H1 (cell line): ENCODE data around the gene DLAT. TPM values are rescaled to one million over a fixed set of nuclear protein-coding genes. Genes with fewer than 3 reads are reported as not detected.

Experiments
- CTCF ChIA-PET: fragments of 300-600 bp; sonication (Branson Sonifier 250); formaldehyde crosslinking; loops from one replicate; lab custom pipeline; 2021; ENCODE audit not compliant: partially characterized antibody; lab: Charles Lee
- POLR2A ChIA-PET: fragments of 300-600 bp; sonication (Branson Sonifier 250); formaldehyde crosslinking; loops from one replicate; lab custom pipeline; 2021; ENCODE audit warnings: inconsistent platforms; ENCODE audit not compliant: partially characterized antibody; lab: Charles Lee
- DNase-seq, 2 experiments: peaks; one replicate each; pipeline versions ENCODE4 v3.0.0 to v3.0.0-alpha.2; 2010 to 2022; ENCODE audit warnings: low spot score in 2 of 2, low read depth in 1 of 2, mixed read lengths in 1 of 2
- FAIRE-seq: peaks from 2 replicates; lab custom pipeline; 2011; peaks lifted over from hg19 to GRCh38; lab: Jason Lieb, UNC
- H2AFZ ChIP-seq: 2 replicates; pipeline ENCODE4 v1.8.1; 2012; ENCODE audit warnings: low read length, inconsistent platforms
- H2AK5ac ChIP-seq: 2 replicates; pipeline ENCODE4 v1.6.1; 2013; ENCODE audit warnings: low read depth, low read length
- H2BK120ac ChIP-seq: replicated peaks from 2 replicates; pipeline ENCODE3; 2013; ENCODE audit warnings: low read depth, low read length, inconsistent platforms
- H2BK12ac ChIP-seq: 2 replicates; pipeline ENCODE4 v1.6.1; 2013; ENCODE audit warnings: low read depth, low read length
- H2BK15ac ChIP-seq: 2 replicates; pipeline ENCODE4 v1.6.1; 2013; ENCODE audit warnings: low read length
- H2BK20ac ChIP-seq: 2 replicates; pipeline ENCODE4 v1.6.1; 2013; ENCODE audit warnings: low read length
- H2BK5ac ChIP-seq: 2 replicates; pipeline ENCODE4 v1.6.1; 2013; ENCODE audit warnings: low read depth, low read length
- H3K14ac ChIP-seq: 2 replicates; pipeline ENCODE4 v1.6.1; 2013; ENCODE audit warnings: inconsistent platforms; ENCODE audit not compliant: insufficient read length
- H3K18ac ChIP-seq: 2 replicates; pipeline ENCODE4 v1.6.1; 2013; ENCODE audit warnings: low read length; ENCODE audit errors: extremely low read depth
- H3K23ac ChIP-seq: 2 replicates; pipeline ENCODE4 v1.6.1; 2013; ENCODE audit warnings: inconsistent platforms; ENCODE audit not compliant: insufficient read length
- H3K23me2 ChIP-seq: 2 replicates; pipeline ENCODE4 v1.6.1; 2013; ENCODE audit warnings: low read depth, low read length
- H3K27ac ChIP-seq: 2 replicates; pipeline ENCODE4 v1.6.1; 2011; ENCODE audit warnings: low read depth, low read length, inconsistent platforms
- H3K27me3 ChIP-seq, 4 experiments: replicated peaks in 1 of 4; 1 replicate in 1 of 4; 2 replicates in 3 of 4; pipeline versions ENCODE4 v1.6.1 to v1.8.1; 2011 to 2013; ENCODE audit warnings: low read length in 3 of 4, mild to moderate bottlenecking in 3 of 4, inconsistent platforms in 2 of 4, mixed read lengths in 2 of 4, moderate library complexity in 1 of 4; ENCODE audit not compliant: control insufficient read depth in 3 of 4, insufficient read depth in 3 of 4; ENCODE audit errors: extremely low read depth in 1 of 4
- H3K36me3 ChIP-seq, 4 experiments: 2 replicates each; pipeline versions ENCODE4 v1.6.1 to v1.8.1; 2011 to 2013; ENCODE audit warnings: mild to moderate bottlenecking in 4 of 4, low read length in 3 of 4, moderate library complexity in 2 of 4, control low read depth in 1 of 4, inconsistent platforms in 1 of 4; ENCODE audit not compliant: insufficient read depth in 4 of 4, control insufficient read depth in 2 of 4
- H3K4ac ChIP-seq: replicated peaks from 2 replicates; pipeline ENCODE3; 2013; ENCODE audit warnings: low read length, low read depth, mixed read lengths, inconsistent platforms; ENCODE audit not compliant: insufficient read length
- H3K4me1 ChIP-seq, 4 experiments: replicated peaks in 1 of 4; 1 replicate in 1 of 4; 2 replicates in 3 of 4; pipeline versions ENCODE4 v1.6.1 to v1.8.1; 2011 to 2013; ENCODE audit warnings: low read length in 3 of 4, inconsistent platforms in 2 of 4, mixed read lengths in 1 of 4; ENCODE audit not compliant: insufficient read depth in 4 of 4, control insufficient read depth in 3 of 4
- H3K4me2 ChIP-seq, 2 experiments: 2 replicates each; pipeline versions ENCODE4 v1.6.1 to v1.8.1; 2011 to 2013; ENCODE audit warnings: low read depth in 2 of 2, low read length in 2 of 2, control low read depth in 1 of 2, inconsistent platforms in 1 of 2, mild to moderate bottlenecking in 1 of 2; ENCODE audit not compliant: insufficient read depth in 1 of 2
- H3K4me3 ChIP-seq, 4 experiments: fragments of 200-600, 300-600 bp in 1 of 4; sonication (generic), shearing (Covaris generic), sonication (Bioruptor Twin) in 1 of 4; 2 replicates each; pipeline versions ENCODE4 v1.5.1 to v1.8.1; 2011 to 2016; ENCODE audit warnings: low read length in 4 of 4, low read depth in 3 of 4, control low read depth in 2 of 4, inconsistent platforms in 2 of 4, mild to moderate bottlenecking in 2 of 4, mixed read lengths in 1 of 4, moderate library complexity in 1 of 4; ENCODE audit not compliant: insufficient read depth in 2 of 4; ENCODE audit errors: extremely low read depth in 1 of 4
- H3K56ac ChIP-seq: replicated peaks from 2 replicates; pipeline ENCODE3; 2013; ENCODE audit warnings: low read depth, mild to moderate bottlenecking, mixed read lengths, low read length, inconsistent platforms; ENCODE audit not compliant: insufficient read length
- H3K79me1 ChIP-seq: 2 replicates; pipeline ENCODE4 v1.6.1; 2013; ENCODE audit warnings: low read depth, low read length, control low read depth
- H3K79me2 ChIP-seq, 2 experiments: 2 replicates each; pipeline versions ENCODE4 v1.6.1 to v1.8.1; 2012 to 2013; ENCODE audit warnings: low read length in 2 of 2, mild to moderate bottlenecking in 2 of 2, inconsistent platforms in 1 of 2; ENCODE audit not compliant: insufficient read depth in 2 of 2, control insufficient read depth in 1 of 2
- H3K9ac ChIP-seq, 4 experiments: replicated peaks in 1 of 4; 1 replicate in 1 of 4; 2 replicates in 3 of 4; pipeline versions ENCODE4 v1.6.1 to v1.8.1; 2011 to 2013; ENCODE audit warnings: low read depth in 3 of 4, low read length in 3 of 4, control low read depth in 2 of 4, mild to moderate bottlenecking in 2 of 4, moderate library complexity in 2 of 4, inconsistent platforms in 1 of 4; ENCODE audit errors: extremely low read depth in 1 of 4
- H3K9me3 ChIP-seq, 2 experiments: 2 replicates each; pipeline versions ENCODE4 v1.6.1 to v1.8.1; 2012 to 2013; ENCODE audit warnings: mild to moderate bottlenecking in 2 of 2, moderate library complexity in 2 of 2, control low read depth in 1 of 2, inconsistent platforms in 1 of 2, low read depth in 1 of 2, low read length in 1 of 2, mixed read lengths in 1 of 2; ENCODE audit not compliant: insufficient read depth in 2 of 2
- H4K20me1 ChIP-seq, 2 experiments: replicated peaks in 1 of 2; 2 replicates each; pipeline versions ENCODE3 to v1.8.1; 2011 to 2013; ENCODE audit warnings: inconsistent platforms in 2 of 2, low read length in 2 of 2, mild to moderate bottlenecking in 1 of 2; ENCODE audit not compliant: insufficient read depth in 2 of 2, control insufficient read depth in 1 of 2
- H4K5ac ChIP-seq: 2 replicates; pipeline ENCODE4 v1.6.1; 2013; ENCODE audit warnings: low read length, low read depth, mixed read lengths, inconsistent platforms; ENCODE audit not compliant: insufficient read length
- H4K8ac ChIP-seq: 2 replicates; pipeline ENCODE4 v1.8.0; 2013; ENCODE audit warnings: mild to moderate bottlenecking, moderate library complexity, low read length, inconsistent platforms; ENCODE audit not compliant: insufficient read depth; ENCODE audit errors: extremely low read depth
- H4K91ac ChIP-seq: replicated peaks from 2 replicates; pipeline ENCODE3; 2013; ENCODE audit warnings: low read length, mixed read lengths, inconsistent platforms; ENCODE audit not compliant: insufficient read length
- BCL11A ChIP-seq, 2 experiments: IDR thresholded peaks; one replicate each; pipeline ENCODE4 v1.6.1; 2011; ENCODE audit warnings: low read depth in 2 of 2, low read length in 2 of 2, mild to moderate bottlenecking in 2 of 2
- CHD1 ChIP-seq: IDR thresholded peaks from 2 replicates; pipeline ENCODE4 v1.6.1; 2012; ENCODE audit warnings: low read depth, low read length, improper control_type of control experiment
- EZH2 ChIP-seq: fragments of 200-600 bp; sonication (generic); IDR thresholded peaks from 2 replicates; pipeline ENCODE4 v1.7.1; 2012; ENCODE audit warnings: low read depth, mild to moderate bottlenecking, moderate library complexity, low read length, inconsistent platforms; ENCODE audit not compliant: severe bottlenecking
- GABPA ChIP-seq: IDR thresholded peaks from 2 replicates; pipeline ENCODE4 v1.6.1; 2011; ENCODE audit warnings: mild to moderate bottlenecking, low read length, moderate library complexity, borderline replicate concordance; ENCODE audit not compliant: insufficient read depth
- HDAC2 ChIP-seq, 2 experiments: fragments of 300-600 bp in 1 of 2; sonication (generic) in 1 of 2; IDR thresholded peaks; 2 replicates each; pipeline ENCODE4 v1.6.1; 2011 to 2012; ENCODE audit warnings: low read depth in 2 of 2, low read length in 2 of 2, mild to moderate bottlenecking in 2 of 2, moderate library complexity in 2 of 2, borderline replicate concordance in 1 of 2, inconsistent platforms in 1 of 2
- KDM1A ChIP-seq: fragments of 200-600, 300-600 bp; sonication (generic); IDR thresholded peaks from 2 replicates; pipeline ENCODE4 v1.7.1; 2016; ENCODE audit warnings: mild to moderate bottlenecking, low read length, borderline replicate concordance
- KDM5A ChIP-seq: fragments of 200-600 bp; IDR thresholded peaks from 2 replicates; pipeline ENCODE4 v1.7.1; 2012; ENCODE audit warnings: mild to moderate bottlenecking, low read length, inconsistent platforms, mixed read lengths
- POLR2AphosphoS5 ChIP-seq: IDR thresholded peaks from 2 replicates; pipeline ENCODE4 v1.6.1; 2011; ENCODE audit warnings: low read depth, low read length
- SIN3A ChIP-seq, 2 experiments: IDR thresholded peaks in 1 of 2; conservative IDR thresholded peaks in 1 of 2; 2 replicates each; pipeline ENCODE4 v1.6.1; 2011 to 2012; ENCODE audit warnings: low read length in 2 of 2, improper control_type of control experiment in 1 of 2, low read depth in 1 of 2, mild to moderate bottlenecking in 1 of 2
- SIX5 ChIP-seq: IDR thresholded peaks from 2 replicates; pipeline ENCODE4 v1.6.1; 2011; ENCODE audit warnings: mild to moderate bottlenecking, low read depth, low read length
- WGBS, 2 experiments: shearing (Covaris generic) in 1 of 2; methylation state at CpG; one replicate each; pipeline versions ENCODE4 v1.1.6 to v1.1.7; 2013 to 2015; ENCODE audit warnings: low lambda C conversion rate in 2 of 2, mixed read lengths in 2 of 2, inconsistent platforms in 1 of 2, low coverage in 1 of 2, missing lambda C conversion rate in 1 of 2; ENCODE audit not compliant: insufficient replicate concordance in 2 of 2, insufficient coverage in 1 of 2, insufficient read length in 1 of 2; ENCODE audit errors: extremely low coverage in 1 of 2, missing lambda C conversion rate in 1 of 2; 5-methylcytosine and 5-hydroxymethylcytosine counted together
- polyA plus RNA-seq, 7 experiments: library from polyadenylated mRNA; depleted of rRNA in 3 of 7; stranded (reverse) in 5 of 7; unstranded in 2 of 7; fragments of >200 nt in 5 of 7; fragments of 200-250 nt in 2 of 7; gene quantifications; 1 replicate in 5 of 7; 2 replicates in 1 of 7; 4 replicates in 1 of 7; pipeline versions ENCODE4 v1.2.1 to v1.2.3, GENCODE V29; 2011 to 2013; ENCODE audit warnings: missing spikeins in 2 of 7, mixed read lengths in 2 of 7
- total RNA-seq: library from RNA; stranded (reverse); fragmentation: NEBNext Ultra II Directional; extraction: Animal tissue kit (Norgen Biotek cat#: 25700); gene quantifications from 2 replicates; pipeline ENCODE4 v1.2.1, GENCODE V29; 2021

DLAT gene
- total and polyA plus RNA-seq, 2 of the 8 experiments (the other 6 are each of a cell fraction or from before 2014, with no cell fraction given) = 23.1 to 66.2 TPM

DNA sequence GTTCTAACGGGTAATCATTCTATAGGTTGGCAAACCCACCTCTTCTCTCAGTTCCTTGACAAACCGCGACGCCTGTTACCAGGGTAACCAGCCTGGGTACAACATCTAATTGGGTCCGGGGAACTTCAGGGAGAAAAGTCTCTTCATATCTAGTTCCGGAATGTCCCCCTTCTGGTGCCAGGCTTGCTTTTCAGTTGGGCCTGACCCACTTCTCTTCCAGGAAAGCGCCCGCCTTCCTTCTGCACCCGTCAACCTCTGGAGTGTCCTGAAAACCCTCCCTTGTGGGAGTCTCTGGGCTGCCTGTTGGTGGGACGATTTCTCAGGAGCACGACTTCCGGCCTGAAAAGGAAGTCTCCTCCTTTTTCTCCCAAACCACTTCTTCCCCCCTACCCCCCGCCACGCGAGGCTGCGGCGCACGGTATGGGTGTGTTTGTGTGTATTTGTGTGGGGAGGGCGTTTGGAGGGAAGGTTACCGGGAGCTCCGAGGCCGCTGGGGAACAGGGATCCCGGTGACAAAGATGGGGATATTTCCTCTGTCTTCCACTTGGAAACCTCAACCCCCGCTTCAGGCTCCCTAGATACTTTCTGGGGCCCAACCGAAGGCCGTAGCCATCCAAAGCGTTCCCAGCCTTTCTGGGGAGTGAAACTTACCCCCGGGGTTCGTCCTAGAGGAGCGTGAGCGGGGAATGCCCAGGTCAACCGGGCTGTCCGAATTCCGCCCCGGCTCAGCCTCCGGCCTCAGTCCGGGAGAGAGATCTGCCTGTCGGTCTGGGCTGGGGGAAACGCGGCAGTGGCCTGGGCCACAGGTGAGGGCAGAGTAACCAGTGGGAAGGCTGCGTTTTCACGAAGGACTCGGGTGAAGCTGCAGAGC lies 49.0 kb downstream of the DLAT start, which contains the start of the genes NKAPD1 and PIH1D2:
Gene NKAPD1 (plus strand): TSS at position 359 of the 871 bp plus-strand sequence. CDS start 1,276 bp downstream, outside the sequence.
Gene PIH1D2 (minus strand): TSS at position 77 of the 871 bp plus-strand sequence. CDS start 843 bp downstream, outside the sequence.
- no peak within 1 kb of the TSS for H3K56ac ChIP-seq
- no peak within 1 kb of the TSS for H2AK5ac ChIP-seq
- peak within 1 kb of the TSS; percentile 95 to 98 (median 97) for H3K4me3 ChIP-seq
- H4K91ac ChIP-seq = peak within 1 kb of the TSS; percentile 41
- FAIRE-seq (peak; percentile 52), DNase-seq (peak; percentile 64 to 83)
- no peak within 1 kb of the TSS for H3K4ac ChIP-seq
- peak within 1 kb of the TSS; percentile 86 for H2BK5ac ChIP-seq
- H2BK12ac ChIP-seq = peak within 1 kb of the TSS; percentile 71
- peak within 1 kb of the TSS; percentile 63 for H4K5ac ChIP-seq
- H2BK20ac ChIP-seq = no peak within 1 kb of the TSS
- peaks cover 4 to 10% of the 10 kb centered on the region in 2 experiments for H3K79me2 ChIP-seq
- H3K14ac ChIP-seq = no peak within 1 kb of the TSS
- H2BK120ac ChIP-seq = no peak within 1 kb of the TSS
- no peaks in the 10 kb centered on the region for H3K27me3 ChIP-seq
- peaks cover 2 to 27% (median 8%) of the 10 kb centered on the region in 4 experiments; a peak in 6 of 8 replicates for H3K36me3 ChIP-seq
- H2AFZ ChIP-seq = peak within 1 kb of the TSS; percentile 97
- ChIA-PET CTCF (no interaction called here), POLR2A (interaction anchor here (0.7 to 3.2 kb wide), 2 partner anchors 12 to 49 kb away, joined by 3 to 15 read pairs; partner anchors contain the start of genes DLAT, SDHD and TIMM8B)
- H3K9ac ChIP-seq = peak within 1 kb of the TSS; percentile 76 to 96 (median 90)
- H3K23ac ChIP-seq = no peak within 1 kb of the TSS
- H3K27ac ChIP-seq = peak within 1 kb of the TSS; percentile 95
- peak within 1 kb of the TSS; percentile 94 for H4K8ac ChIP-seq
- H3K79me1 ChIP-seq = peaks cover 5% of the 10 kb centered on the region; the same call in 1 of the 2 replicates
- no peaks in the 10 kb centered on the region; a peak in 1 of 7 replicates for H3K4me1 ChIP-seq
- H3K18ac ChIP-seq = no peak within 1 kb of the TSS
- no peaks in the 10 kb centered on the region for H3K9me3 ChIP-seq
- peak within 1 kb of the TSS; percentile 90 to 93 for H3K4me2 ChIP-seq
- H3K23me2 ChIP-seq = peaks cover 4% of the 10 kb centered on the region
- 2% methylated on average over 43 of the region's 43 CpGs; no CpG with 5 or more reads in 1 of the 2 experiments for WGBS, 2 experiments
- peaks cover 0 to 3% of the 10 kb centered on the region in 2 experiments for H4K20me1 ChIP-seq
- no peak within 1 kb of the TSS for H2BK15ac ChIP-seq
- TF ChIP-seq BCL11A (IDR thresholded peaks at IDR 0.05; ENCODE audit: low read depth in 2 of 2, low read length in 2 of 2) = no peak
- TF ChIP-seq POLR2AphosphoS5 = peak; percentile 53; the same call in 1 of the 2 replicates
- TF ChIP-seq KDM5A = peak; percentile 90
- TF ChIP-seq HDAC2 (IDR thresholded peaks at IDR 0.05; ENCODE audit: borderline replicate concordance in 1 of 2, low read depth in 2 of 2, low read length in 2 of 2) = peak in 1 of 2 experiments; percentile 90; a peak in 1 of 4 replicates
- peak; percentile 17; the same call in 1 of the 2 replicates for TF ChIP-seq SIX5
- peak; percentile 94 for TF ChIP-seq GABPA
- TF ChIP-seq KDM1A = no peak
- peak; percentile 92 to 98; a peak in 3 of 4 replicates for TF ChIP-seq SIN3A (conservative IDR thresholded peaks at IDR 0.05 in 1 of 2, IDR thresholded peaks at IDR 0.05 in 1 of 2; ENCODE audit: low read depth in 1 of 2, low read length in 2 of 2)
- no peak for TF ChIP-seq EZH2
- no peak for TF ChIP-seq CHD1
